Stimulated activated CD4-positive, alpha-beta T cell treated with anti-CD3 and anti-CD28 coated beads, Interleukin-4, amount 100 ng/mL, for 48 hours (primary cell): ENCODE results near the gene ZNF516.

Experiments
- DNase-seq, 2 donors: peaks; one replicate each; pipeline ENCODE4 v3.0.0-alpha.2; 2020; ENCODE audit warnings: low read depth in 2 of 2

The ZNF516 gene

GRCh38 chr18:76421685-76422078 lies 73.4 kb downstream of the ZNF516 start:
- no peak for DNase-seq

- no peak for DNase-seq
Measured at GRCh38 chr18:76420898-76421684, 74.0 kb downstream of the ZNF516 start.

- DNase-seq = no peak
Measured at GRCh38 chr18:76419811-76420210, 75.2 kb downstream of the ZNF516 start.

GRCh38 chr18:76416911-76417310 lies 78.1 kb downstream of the ZNF516 start:
- DNase-seq = no peak

- DNase-seq = no peak
Measured at GRCh38 chr18:76414936-76415621, 80.0 kb downstream of the ZNF516 start.

GRCh38 chr18:76412818-76413565 lies 82.0 kb downstream of the ZNF516 start:
- DNase-seq = no peak

GRCh38 chr18:76412010-76412817 lies 82.8 kb downstream of the ZNF516 start:
- DNase-seq = no peak

GRCh38 chr18:76410660-76411417 lies 84.2 kb downstream of the ZNF516 start:
- DNase-seq = peak in 1 of 2 donors; percentile 25

GRCh38 chr18:76410033-76410432 lies 85.0 kb downstream of the ZNF516 start:
- DNase-seq = no peak

GRCh38 chr18:76408480-76409067 lies 86.5 kb downstream of the ZNF516 start:
- DNase-seq = no peak

GRCh38 chr18:76407681-76408080 lies 87.4 kb downstream of the ZNF516 start:
- no peak for DNase-seq

GRCh38 chr18:76406791-76407190 lies 88.3 kb downstream of the ZNF516 start:
- DNase-seq = no peak

GRCh38 chr18:76405681-76406356 lies 89.2 kb downstream of the ZNF516 start:
- DNase-seq = peak in 1 of 2 donors; percentile 62

- no peak for DNase-seq
Measured at GRCh38 chr18:76405280-76405679, 89.8 kb downstream of the ZNF516 start.

GRCh38 chr18:76404345-76404831 lies 90.7 kb downstream of the ZNF516 start:
- no peak for DNase-seq

- no peak for DNase-seq
Measured at GRCh38 chr18:76402026-76402990, 92.7 kb downstream of the ZNF516 start.

GRCh38 chr18:76401498-76401897 lies 93.5 kb downstream of the ZNF516 start:
- DNase-seq = no peak

- no peak for DNase-seq
Measured at GRCh38 chr18:76399613-76400391, 95.2 kb downstream of the ZNF516 start.
